ENCODE data around the gene GFRA1.

- no peak for TF ChIP-seq CTCF (IDR thresholded peaks at IDR 0.05)
- TF ChIP-seq POLR2A (IDR thresholded peaks at IDR 0.05) = no peak
Measured at GRCh38 chr10:116271593-116272439, 1.2 kb downstream of the GFRA1 start.
